HepG2 (cell line): ENCODE results near the gene LYZL6.

Experiments
- YY1 ChIP-seq: IDR thresholded peaks from 2 replicates; pipeline ENCODE4 v1.6.1; 2011; ENCODE audit warnings: low read length, low read depth, moderate library complexity, mild to moderate bottlenecking; ENCODE audit not compliant: insufficient read depth, insufficient replicate concordance
- TF ChIP-seq, protein P1 (sequence below): sonication (generic); formaldehyde crosslinking; IDR thresholded peaks from 2 replicates; pipeline ENCODE4 v1.5.0; 2020; ENCODE audit warnings: mild to moderate bottlenecking, missing genetic modification reagents, moderate library complexity

DNA sequence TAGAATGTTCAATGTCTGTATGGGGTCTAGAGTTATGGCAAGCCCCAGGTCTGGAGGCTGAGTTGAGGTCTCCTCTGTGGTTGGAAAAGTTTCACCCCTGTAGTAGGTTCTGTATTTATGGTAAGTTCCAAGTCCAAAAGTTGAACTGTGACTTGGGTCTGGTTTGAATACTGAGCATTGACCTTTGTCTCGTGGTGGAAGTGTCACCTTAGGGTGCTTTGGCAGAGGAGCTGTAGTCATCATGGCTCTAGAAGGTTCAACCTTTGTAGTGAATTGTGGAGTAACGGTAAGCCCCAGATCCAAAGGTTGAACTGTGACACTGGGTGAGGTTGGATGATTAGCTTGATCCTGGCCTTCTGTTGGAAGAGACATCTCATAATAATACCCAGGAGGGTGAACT lies 30.6 kb downstream of the LYZL6 start:
- TF ChIP-seq YY1 = no peak
- TF ChIP-seq, protein P1, sequence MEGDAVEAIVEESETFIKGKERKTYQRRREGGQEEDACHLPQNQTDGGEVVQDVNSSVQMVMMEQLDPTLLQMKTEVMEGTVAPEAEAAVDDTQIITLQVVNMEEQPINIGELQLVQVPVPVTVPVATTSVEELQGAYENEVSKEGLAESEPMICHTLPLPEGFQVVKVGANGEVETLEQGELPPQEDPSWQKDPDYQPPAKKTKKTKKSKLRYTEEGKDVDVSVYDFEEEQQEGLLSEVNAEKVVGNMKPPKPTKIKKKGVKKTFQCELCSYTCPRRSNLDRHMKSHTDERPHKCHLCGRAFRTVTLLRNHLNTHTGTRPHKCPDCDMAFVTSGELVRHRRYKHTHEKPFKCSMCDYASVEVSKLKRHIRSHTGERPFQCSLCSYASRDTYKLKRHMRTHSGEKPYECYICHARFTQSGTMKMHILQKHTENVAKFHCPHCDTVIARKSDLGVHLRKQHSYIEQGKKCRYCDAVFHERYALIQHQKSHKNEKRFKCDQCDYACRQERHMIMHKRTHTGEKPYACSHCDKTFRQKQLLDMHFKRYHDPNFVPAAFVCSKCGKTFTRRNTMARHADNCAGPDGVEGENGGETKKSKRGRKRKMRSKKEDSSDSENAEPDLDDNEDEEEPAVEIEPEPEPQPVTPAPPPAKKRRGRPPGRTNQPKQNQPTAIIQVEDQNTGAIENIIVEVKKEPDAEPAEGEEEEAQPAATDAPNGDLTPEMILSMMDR = no peak
